CD14-positive monocyte (primary cell): ENCODE measurements around the gene C1QTNF7. TPM values are rescaled to one million over a fixed set of nuclear protein-coding genes. Genes with fewer than 3 reads are reported as not detected.

Experiments
- DNase-seq, 3 donors: peaks; one replicate each; pipeline ENCODE4 v3.0.0-alpha.2; 2011 to 2022
- H2AFZ ChIP-seq: 2 replicates; pipeline ENCODE4 v1.6.0; 2012; ENCODE audit warnings: mild to moderate bottlenecking, low read depth, low read length, inconsistent platforms; ENCODE audit not compliant: insufficient read depth, poor library complexity, severe bottlenecking
- H3K27ac ChIP-seq, 2 donors: 1 replicate in 1 of 2; 2 replicates in 1 of 2; pipeline ENCODE4 v1.5.1; 2012 to 2013; ENCODE audit warnings: low read length in 2 of 2, control low read depth in 1 of 2, inconsistent platforms in 1 of 2, low read depth in 1 of 2, mild to moderate bottlenecking in 1 of 2
- H3K27me3 ChIP-seq, 2 donors: one replicate each; pipeline versions ENCODE4 v1.6.0 to v1.6.1; 2011 to 2013; ENCODE audit warnings: low read length in 2 of 2; ENCODE audit not compliant: control insufficient read depth in 2 of 2, insufficient read depth in 2 of 2
- H3K36me3 ChIP-seq, 2 donors: replicated peaks in 1 of 2; 1 replicate in 1 of 2; 2 replicates in 1 of 2; pipeline versions ENCODE4 v1.5.1 to v1.6.1; 2012 to 2013; ENCODE audit warnings: low read length in 2 of 2, control low read depth in 1 of 2, inconsistent platforms in 1 of 2, mild to moderate bottlenecking in 1 of 2; ENCODE audit not compliant: insufficient read depth in 2 of 2, control insufficient read depth in 1 of 2
- H3K4me1 ChIP-seq, 2 donors: 1 replicate in 1 of 2; 2 replicates in 1 of 2; pipeline versions ENCODE4 v1.5.1 to v1.6.1; 2012 to 2013; ENCODE audit warnings: low read length in 2 of 2, control low read depth in 1 of 2, inconsistent platforms in 1 of 2, mild to moderate bottlenecking in 1 of 2, moderate library complexity in 1 of 2; ENCODE audit not compliant: insufficient read depth in 2 of 2, control insufficient read depth in 1 of 2
- H3K4me2 ChIP-seq: replicated peaks from 2 replicates; pipeline ENCODE3; 2012; ENCODE audit warnings: low read length, moderate library complexity, mild to moderate bottlenecking; ENCODE audit not compliant: poor library complexity, severe bottlenecking; ENCODE audit errors: extremely low read depth
- H3K4me3 ChIP-seq, 3 experiments: fragments of 200-600 bp in 1 of 3; sonication (generic) in 1 of 3; replicated peaks in 1 of 3; 1 replicate in 2 of 3; 2 replicates in 1 of 3; pipeline ENCODE4 v1.5.1; 2011 to 2013; ENCODE audit warnings: low read length in 3 of 3, mild to moderate bottlenecking in 3 of 3, control low read depth in 2 of 3, low read depth in 2 of 3, inconsistent platforms in 1 of 3, moderate library complexity in 1 of 3
- H3K79me2 ChIP-seq: 2 replicates; pipeline ENCODE4 v1.6.0; 2012; ENCODE audit warnings: mild to moderate bottlenecking, control low read depth, inconsistent platforms, low read length, moderate library complexity; ENCODE audit not compliant: insufficient read depth
- H3K9ac ChIP-seq: 2 replicates; pipeline ENCODE4 v1.6.0; 2017; ENCODE audit warnings: low read length, mild to moderate bottlenecking; ENCODE audit not compliant: insufficient read depth, poor library complexity, severe bottlenecking
- H3K9me3 ChIP-seq, 2 donors: replicated peaks in 1 of 2; 1 replicate in 1 of 2; 2 replicates in 1 of 2; pipeline versions ENCODE4 v1.5.1 to v1.6.1; 2012 to 2013; ENCODE audit warnings: low read length in 2 of 2, control low read depth in 1 of 2; ENCODE audit not compliant: control insufficient read depth in 1 of 2, insufficient read depth in 1 of 2
- H4K20me1 ChIP-seq: 2 replicates; pipeline ENCODE4 v1.6.0; 2012; ENCODE audit warnings: mild to moderate bottlenecking, low read length, control low read depth, moderate library complexity; ENCODE audit not compliant: insufficient read depth
- H3K27ac Mint-ChIP-seq, 7 donors: one replicate each; pipeline ENCODE4 v1.8.0; 2020; ENCODE audit warnings: mild to moderate bottlenecking in 7 of 7, mixed read lengths in 7 of 7, moderate library complexity in 6 of 7, inconsistent platforms in 2 of 7
- H3K27me3 Mint-ChIP-seq, 3 donors: one replicate each; pipeline ENCODE4 v1.8.0; 2021 to 2022; ENCODE audit warnings: low read depth in 3 of 3, mild to moderate bottlenecking in 3 of 3, mixed read lengths in 3 of 3, moderate library complexity in 3 of 3, inconsistent platforms in 1 of 3
- H3K36me3 Mint-ChIP-seq, 2 donors: one replicate each; pipeline ENCODE4 v1.8.0; 2020; ENCODE audit warnings: mixed read lengths in 2 of 2, inconsistent platforms in 1 of 2, mild to moderate bottlenecking in 1 of 2
- H3K4me1 Mint-ChIP-seq: one replicate; pipeline ENCODE4 v1.8.0; 2020; ENCODE audit warnings: mild to moderate bottlenecking, mixed read lengths
- H3K4me3 Mint-ChIP-seq, 2 donors: one replicate each; pipeline ENCODE4 v1.8.0; 2020; ENCODE audit warnings: mild to moderate bottlenecking in 2 of 2, mixed read lengths in 2 of 2, moderate library complexity in 1 of 2
- H3K9me3 Mint-ChIP-seq, 7 donors: one replicate each; pipeline ENCODE4 v1.8.0; 2020 to 2022; ENCODE audit warnings: mixed read lengths in 7 of 7, mild to moderate bottlenecking in 6 of 7, moderate library complexity in 6 of 7, inconsistent platforms in 2 of 7
- WGBS: methylation state at CpG from one replicate; pipeline ENCODE4 v1.1.5; 2013; ENCODE audit warnings: missing lambda C conversion rate; ENCODE audit not compliant: insufficient coverage; 5-methylcytosine and 5-hydroxymethylcytosine counted together
- intact Hi-C, 2 donors: fragments of 100-400 bp; cut with micrococcal nuclease; formaldehyde crosslinking; loops; one replicate each; pipeline versions ENCODE4 v1.15.0 to v1.15.1; 2023
- polyA plus RNA-seq, 3 donors: library from polyadenylated mRNA; depleted of rRNA in 1 of 3; unstranded in 2 of 3; stranded (reverse) in 1 of 3; fragments of 300-500 nt in 2 of 3; fragments of >200 nt in 1 of 3; fragmentation: Illumina TruSeq in 2 of 3; gene quantifications; 1 replicate in 2 of 3; 2 replicates in 1 of 3; pipeline ENCODE4 v1.2.3, GENCODE V29; 2012 to 2021
- TF ChIP-seq, protein P1 (sequence below): fragments of 200-600 bp; IDR thresholded peaks from one replicate; pipeline ENCODE4 v1.8.0; 2022; ENCODE audit warnings: antibody characterized with exemption, mild to moderate bottlenecking

Gene C1QTNF7
- polyA plus RNA-seq, 3 donors: not detected

DNA sequence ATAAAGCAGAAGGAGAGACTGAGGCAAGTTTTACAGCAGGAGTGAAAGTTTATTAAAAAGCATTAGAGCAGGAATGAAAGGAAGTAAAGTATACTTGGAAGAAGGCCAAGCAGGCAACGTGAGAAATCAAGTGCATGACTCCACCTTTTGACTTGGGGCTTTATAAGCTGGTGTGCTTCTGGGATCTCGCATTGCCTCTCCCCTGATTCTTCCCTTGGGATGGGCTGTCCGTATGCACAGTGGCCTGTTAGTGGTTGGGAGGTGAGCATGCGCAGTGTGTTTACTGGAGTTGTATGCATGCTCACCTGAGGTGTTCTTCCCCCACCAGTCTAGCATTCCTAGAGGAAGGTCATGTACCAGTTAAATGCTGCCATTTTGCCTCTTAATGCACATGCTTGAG is 29.1 kb upstream of the C1QTNF7 start:
- Mint-ChIP-seq H3K4me1 (peaks cover 64% of the 10 kb centered on the region), H3K27me3 (peaks cover 0 to 2% (median 0%) of the 10 kb centered on the region in 3 donors), H3K9me3 (peaks cover 0 to 6% (median 2%) of the 10 kb centered on the region in 7 donors), H3K27ac (peak overlapping the region in 2 of 7 donors; percentile 38 to 76), H3K36me3 (peaks cover 0 to 7% of the 10 kb centered on the region in 2 donors), H3K4me3 (no peak overlapping the region)
- Histone ChIP-seq H3K9me3 (peaks cover 0 to 7% of the 10 kb centered on the region in 2 donors), H3K79me2 (no peaks in the 10 kb centered on the region), H3K27ac (peak overlapping the region in 1 of 2 donors; percentile 78), H3K4me1 (peaks cover 55 to 58% of the 10 kb centered on the region in 2 donors), H3K4me3 (peak overlapping the region in 1 of 3 experiments; percentile 15), H2AFZ (no peak overlapping the region), H3K9ac (no peak overlapping the region), H4K20me1 (no peaks in the 10 kb centered on the region), H3K36me3 (no peaks in the 10 kb centered on the region), H3K4me2 (no peak overlapping the region), H3K27me3 (no peaks in the 10 kb centered on the region)
- intact Hi-C loops: loop anchor here in 1 of 2 donors (5.0 kb wide), 1 partner anchor 161 kb away; no protein-coding TSS in a partner anchor
- DNase-seq: peak in 1 of 3 donors; percentile 20
- TF ChIP-seq, protein P1, sequence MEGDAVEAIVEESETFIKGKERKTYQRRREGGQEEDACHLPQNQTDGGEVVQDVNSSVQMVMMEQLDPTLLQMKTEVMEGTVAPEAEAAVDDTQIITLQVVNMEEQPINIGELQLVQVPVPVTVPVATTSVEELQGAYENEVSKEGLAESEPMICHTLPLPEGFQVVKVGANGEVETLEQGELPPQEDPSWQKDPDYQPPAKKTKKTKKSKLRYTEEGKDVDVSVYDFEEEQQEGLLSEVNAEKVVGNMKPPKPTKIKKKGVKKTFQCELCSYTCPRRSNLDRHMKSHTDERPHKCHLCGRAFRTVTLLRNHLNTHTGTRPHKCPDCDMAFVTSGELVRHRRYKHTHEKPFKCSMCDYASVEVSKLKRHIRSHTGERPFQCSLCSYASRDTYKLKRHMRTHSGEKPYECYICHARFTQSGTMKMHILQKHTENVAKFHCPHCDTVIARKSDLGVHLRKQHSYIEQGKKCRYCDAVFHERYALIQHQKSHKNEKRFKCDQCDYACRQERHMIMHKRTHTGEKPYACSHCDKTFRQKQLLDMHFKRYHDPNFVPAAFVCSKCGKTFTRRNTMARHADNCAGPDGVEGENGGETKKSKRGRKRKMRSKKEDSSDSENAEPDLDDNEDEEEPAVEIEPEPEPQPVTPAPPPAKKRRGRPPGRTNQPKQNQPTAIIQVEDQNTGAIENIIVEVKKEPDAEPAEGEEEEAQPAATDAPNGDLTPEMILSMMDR: no peak
- 29% methylated on average over 2 of the region's 4 CpGs for WGBS

GRCh38 chr4:15400226-15400625 is 27.6 kb upstream of the C1QTNF7 start:
- Histone ChIP-seq H3K27ac (peak overlapping the region; percentile 70 to 78), H2AFZ (no peak overlapping the region)
- intact Hi-C loops: no loop called here

More at GRCh38 chr4:15400226-15400625, 27.6 kb upstream of the C1QTNF7 start:
- Histone ChIP-seq H3K4me3 (peak overlapping the region in 1 of 3 experiments; percentile 61), H3K4me2 (peak overlapping the region; percentile 61), H3K9ac (no peak overlapping the region), H3K27me3 (no peaks in the 10 kb centered on the region), H3K9me3 (peaks cover 0 to 7% of the 10 kb centered on the region in 2 donors), H3K36me3 (no peaks in the 10 kb centered on the region), H3K4me1 (peaks cover 61% of the 10 kb centered on the region in 2 donors), H4K20me1 (no peaks in the 10 kb centered on the region), H3K79me2 (no peaks in the 10 kb centered on the region)
- 100% methylated on average over 1 of the region's 3 CpGs for WGBS
- Mint-ChIP-seq H3K4me1 (peaks cover 71% of the 10 kb centered on the region), H3K27me3 (peaks cover 0 to 2% (median 0%) of the 10 kb centered on the region in 3 donors), H3K9me3 (peaks cover 0 to 6% (median 2%) of the 10 kb centered on the region in 7 donors), H3K27ac (peak overlapping the region; percentile 83 to 93 (median 90)), H3K36me3 (peaks cover 0 to 4% of the 10 kb centered on the region in 2 donors), H3K4me3 (no peak overlapping the region)
- DNase-seq: no peak
- TF ChIP-seq, protein P1: no peak
